Left renal cortex interstitium (tissue), 4 donors: ENCODE measurements around the gene DNPEP. TPM values are rescaled to one million over a fixed set of nuclear protein-coding genes. Genes with fewer than 3 reads are reported as not detected.

ENCODE experiments used
- polyA plus RNA-seq, 4 donors: library from polyadenylated mRNA; unstranded; fragments of 120-200 nt; gene quantifications; one replicate each; pipeline ENCODE4 v1.2.1, GENCODE V29; 2013; ENCODE audit not compliant: insufficient read length in 4 of 4

The DNPEP gene
- polyA plus RNA-seq, 4 donors, result 54.3 to 73.8 (median 69.2) TPM

Other genes with a start within 250 kb of the DNPEP start
- 10 to 100 TPM; 17.5 to 20.3 (median 19.8) TPM for gene NHEJ1, start 227.1 kb downstream of the DNPEP start, polyA plus RNA-seq
- gene SLC23A3, start 217.9 kb downstream of the DNPEP start, polyA plus RNA-seq, result 10 to 100 TPM; 10.8 to 30.1 (median 20.6) TPM
- gene CNPPD1, start 211.0 kb downstream of the DNPEP start, polyA plus RNA-seq, result 10 to 100 TPM; 61.9 to 75.0 (median 65.2) TPM
- 100 to 1,000 TPM; 106 to 125 (median 120) TPM for gene RETREG2, start 209.6 kb downstream of the DNPEP start, polyA plus RNA-seq
- gene ZFAND2B, start 181.1 kb downstream of the DNPEP start, polyA plus RNA-seq, result 10 to 100 TPM; 34.0 to 51.5 (median 43.8) TPM
- 10 to 100 TPM; 34.8 to 50.4 (median 35.0) TPM for gene ABCB6, start 169.0 kb downstream of the DNPEP start, polyA plus RNA-seq
- 10 to 100 TPM; 39.7 to 46.4 (median 42.8) TPM for gene ATG9A, start 158.3 kb downstream of the DNPEP start, polyA plus RNA-seq
- 10 to 100 TPM; 36.0 to 86.5 (median 60.2) TPM for gene ANKZF1, start 158.1 kb downstream of the DNPEP start, polyA plus RNA-seq
- 10 to 100 TPM; 16.5 to 24.9 (median 24.1) TPM for gene GLB1L, start 142.5 kb downstream of the DNPEP start, polyA plus RNA-seq
- gene STK16, start 142.4 kb downstream of the DNPEP start, polyA plus RNA-seq, result 10 to 100 TPM; 37.9 to 44.0 (median 41.0) TPM
- under 1 TPM; 0.49 to 0.94 (median 0.86) TPM for gene TUBA4B, start 134.7 kb downstream of the DNPEP start, polyA plus RNA-seq
- 10 to 100 TPM; 31.7 to 39.1 (median 33.6) TPM for gene TUBA4A, start 134.0 kb downstream of the DNPEP start, polyA plus RNA-seq
- gene DNAJB2, start 108.5 kb downstream of the DNPEP start, polyA plus RNA-seq, result 10 to 100 TPM; 68.5 to 91.1 (median 75.5) TPM
- under 1 TPM; 0.16 to 0.57 (median 0.22) TPM for gene PTPRN, start 78.5 kb downstream of the DNPEP start, polyA plus RNA-seq
- not detected for gene RESP18, start 55.2 kb downstream of the DNPEP start, polyA plus RNA-seq
- 1 to 10 TPM; 7.4 to 9.3 (median 8.1) TPM for gene DES, start 30.5 kb upstream of the DNPEP start, polyA plus RNA-seq
- 10 to 100 TPM; 10.7 to 18.1 (median 14.7) TPM for gene SPEG, start 46.9 kb upstream of the DNPEP start, polyA plus RNA-seq
- 10 to 100 TPM; 32.8 to 41.9 (median 37.8) TPM for gene GMPPA, start 111.0 kb upstream of the DNPEP start, polyA plus RNA-seq
- under 1 TPM; 0.10 to 0.33 (median 0.17) TPM for gene ASIC4, start 126.6 kb upstream of the DNPEP start, polyA plus RNA-seq
- 10 to 100 TPM; 27.8 to 51.8 (median 34.8) TPM for gene CHPF, start 155.9 kb upstream of the DNPEP start, polyA plus RNA-seq
- 1 to 10 TPM; 2.7 to 5.0 (median 3.6) TPM for gene TMEM198, start 156.1 kb upstream of the DNPEP start, polyA plus RNA-seq
- 100 to 1,000 TPM; 127 to 208 (median 175) TPM for gene OBSL1, start 183.6 kb upstream of the DNPEP start, polyA plus RNA-seq
- gene INHA, start 184.4 kb upstream of the DNPEP start, polyA plus RNA-seq, result 1 to 10 TPM in 2 of 4 donors, under 1 TPM in 2; 0.46 to 2.4 (median 1.3) TPM
- gene STK11IP, start 209.9 kb upstream of the DNPEP start, polyA plus RNA-seq, result 10 to 100 TPM; 16.7 to 37.6 (median 28.7) TPM
- 10 to 100 TPM in 2 of 4 donors, 1 to 10 TPM in 2; 7.6 to 14.2 (median 10.8) TPM for gene SLC4A3, start 239.7 kb upstream of the DNPEP start, polyA plus RNA-seq